ENCODE measurements around the gene SLC20A1.
"Not testable (repeated sequence)": the region's sequence is repeated elsewhere in the genome, so short reads cannot be mapped to it uniquely, and the experiment has no call there.

Gene SLC20A1

GRCh38 chr2:112646791-112647689, 1.3 kb downstream of the SLC20A1 start:
- no peak for DNase-seq

- no peak for DNase-seq
These were observed 2.3 kb downstream of the SLC20A1 start for GRCh38 chr2:112648081-112648480.

GRCh38 chr2:112656679-112657078, 10.9 kb downstream of the SLC20A1 start:
- DNase-seq, result no peak

GRCh38 chr2:112658301-112658700, 12.6 kb downstream of the SLC20A1 start:
- DNase-seq, result no peak

GRCh38 chr2:112658839-112659667, 13.3 kb downstream of the SLC20A1 start:
- DNase-seq, result no peak

GRCh38 chr2:112660138-112660537, 14.4 kb downstream of the SLC20A1 start:
- no peak for DNase-seq

- no peak for DNase-seq
These were observed 16.0 kb downstream of the SLC20A1 start for GRCh38 chr2:112661656-112662305.

GRCh38 chr2:112662704-112663103, 17.0 kb downstream of the SLC20A1 start:
- no peak for DNase-seq

- DNase-seq, result no peak
These were observed 18.9 kb downstream of the SLC20A1 start for GRCh38 chr2:112664689-112665088.

- DNase-seq, result no peak
These were observed 19.5 kb downstream of the SLC20A1 start for GRCh38 chr2:112665113-112665780.

- no peak for DNase-seq
These were observed 21.0 kb downstream of the SLC20A1 start for GRCh38 chr2:112666761-112667122.

GRCh38 chr2:112667540-112667939, 21.8 kb downstream of the SLC20A1 start:
- DNase-seq, result not testable (repeated sequence)

- no peak for DNase-seq
These were observed 23.9 kb downstream of the SLC20A1 start for GRCh38 chr2:112669667-112670066.

GRCh38 chr2:112670252-112671022, 24.7 kb downstream of the SLC20A1 start:
- no peak for DNase-seq

GRCh38 chr2:112671801-112672200, 26.1 kb downstream of the SLC20A1 start:
- DNase-seq, result no peak

GRCh38 chr2:112673008-112673407, 27.3 kb downstream of the SLC20A1 start:
- DNase-seq, result no peak

GRCh38 chr2:112674229-112674628, 28.5 kb downstream of the SLC20A1 start:
- DNase-seq, result no peak

GRCh38 chr2:112679484-112679883, 33.7 kb downstream of the SLC20A1 start:
- no peak for DNase-seq

- no peak for DNase-seq
These were observed 34.9 kb downstream of the SLC20A1 start for GRCh38 chr2:112680666-112681101.

- no peak for DNase-seq
These were observed 36.4 kb downstream of the SLC20A1 start for GRCh38 chr2:112682101-112682500.

- no peak for DNase-seq
These were observed 38.0 kb downstream of the SLC20A1 start for GRCh38 chr2:112683550-112684414.
